ENCODE measurements around the gene ARSI.

The ARSI gene

GRCh38 chr5:150302301-150303069 is at the start of gene ARSI:
TSS of gene ARSI (minus strand) at chr5:150302905. CDS start at chr5:150302373, 532 bp downstream.
- DNase-seq (ENCODE audit: low read depth), result peak; percentile 21
- TF ChIP-seq, protein P1, sequence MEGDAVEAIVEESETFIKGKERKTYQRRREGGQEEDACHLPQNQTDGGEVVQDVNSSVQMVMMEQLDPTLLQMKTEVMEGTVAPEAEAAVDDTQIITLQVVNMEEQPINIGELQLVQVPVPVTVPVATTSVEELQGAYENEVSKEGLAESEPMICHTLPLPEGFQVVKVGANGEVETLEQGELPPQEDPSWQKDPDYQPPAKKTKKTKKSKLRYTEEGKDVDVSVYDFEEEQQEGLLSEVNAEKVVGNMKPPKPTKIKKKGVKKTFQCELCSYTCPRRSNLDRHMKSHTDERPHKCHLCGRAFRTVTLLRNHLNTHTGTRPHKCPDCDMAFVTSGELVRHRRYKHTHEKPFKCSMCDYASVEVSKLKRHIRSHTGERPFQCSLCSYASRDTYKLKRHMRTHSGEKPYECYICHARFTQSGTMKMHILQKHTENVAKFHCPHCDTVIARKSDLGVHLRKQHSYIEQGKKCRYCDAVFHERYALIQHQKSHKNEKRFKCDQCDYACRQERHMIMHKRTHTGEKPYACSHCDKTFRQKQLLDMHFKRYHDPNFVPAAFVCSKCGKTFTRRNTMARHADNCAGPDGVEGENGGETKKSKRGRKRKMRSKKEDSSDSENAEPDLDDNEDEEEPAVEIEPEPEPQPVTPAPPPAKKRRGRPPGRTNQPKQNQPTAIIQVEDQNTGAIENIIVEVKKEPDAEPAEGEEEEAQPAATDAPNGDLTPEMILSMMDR (IDR thresholded peaks at IDR 0.05; ENCODE audit: control insufficient read depth, insufficient read depth, low read depth, low read length, missing control alignments), result peak; percentile 6
- peak within 1 kb of the TSS; percentile 44 for H3K4me3 ChIP-seq (ENCODE audit: control insufficient read depth, low read depth, low read length)

DNA sequence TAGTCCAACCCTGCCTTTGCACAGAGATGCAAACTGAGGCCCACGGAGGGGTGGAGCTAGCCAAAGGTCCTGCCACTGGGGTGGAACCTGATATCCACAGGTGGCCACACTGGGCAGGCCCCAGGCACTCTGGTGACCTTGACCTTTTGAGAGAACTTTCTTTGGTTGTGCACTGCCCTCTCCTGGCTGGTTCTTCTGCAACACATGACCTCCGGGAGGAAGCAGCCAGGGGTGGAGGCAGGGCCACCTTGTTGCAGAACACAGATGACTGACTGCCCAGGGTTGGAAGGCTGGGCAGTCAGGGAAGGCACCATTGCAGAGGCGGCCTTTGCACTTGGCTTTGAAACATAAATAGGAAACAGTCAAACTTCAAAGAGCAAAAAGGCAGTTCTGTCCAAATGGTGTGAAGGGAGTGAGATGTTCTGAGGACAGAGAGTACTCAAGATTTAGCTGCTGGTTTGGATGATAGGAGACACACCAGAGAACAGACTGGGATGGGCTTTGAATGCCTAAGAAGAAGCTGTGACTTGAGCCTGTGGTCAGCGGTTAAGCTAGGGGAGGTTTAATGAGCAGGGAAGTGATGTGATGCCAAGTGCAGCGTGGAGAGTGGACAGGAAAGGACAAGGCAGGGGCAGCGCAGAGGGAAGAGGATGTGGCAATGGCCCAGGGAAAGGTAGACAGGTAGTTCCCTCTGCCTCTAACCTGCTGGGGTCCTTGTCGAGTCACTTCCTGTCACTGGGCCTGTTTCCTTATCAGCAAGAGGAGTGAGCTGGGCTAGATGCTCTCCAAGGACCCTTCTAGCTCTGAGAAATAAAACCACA is 48.0 kb upstream of the ARSI start:
- peak; percentile 29 for DNase-seq (ENCODE audit: low read depth)
- H3K4me3 ChIP-seq (ENCODE audit: control insufficient read depth, low read depth, low read length), result no peak overlapping the region
- TF ChIP-seq, protein P1 (IDR thresholded peaks at IDR 0.05; ENCODE audit: control insufficient read depth, insufficient read depth, low read depth, low read length, missing control alignments), result peak; percentile 77

DNA sequence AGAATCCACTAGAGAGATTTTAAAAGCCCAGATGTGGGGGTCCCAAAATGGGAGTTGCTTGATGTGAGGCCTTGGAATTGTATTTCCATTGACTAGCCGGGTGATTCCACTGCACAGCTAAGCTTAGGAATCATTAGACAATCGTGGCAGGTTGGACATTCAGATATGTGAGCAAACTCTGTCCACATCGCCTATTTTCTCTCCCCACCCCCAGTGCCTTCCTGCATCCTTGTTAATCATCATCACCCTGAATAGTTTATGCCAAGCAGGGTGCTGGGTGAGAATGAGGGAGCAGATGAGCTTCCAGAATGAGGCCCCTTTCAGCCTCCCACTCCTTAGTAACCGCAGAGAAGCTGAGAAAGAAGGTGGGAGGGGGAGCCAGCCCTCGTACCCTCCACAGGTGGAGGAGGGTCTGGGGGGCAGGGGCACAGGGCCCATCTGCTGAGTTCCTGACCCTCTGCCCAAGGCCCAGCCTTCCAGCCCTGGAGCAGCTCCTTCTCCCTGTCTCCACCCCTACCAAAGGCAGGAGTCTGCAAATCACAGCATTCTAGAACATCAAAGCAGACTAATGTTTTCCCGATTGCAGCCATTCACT is 47.1 kb upstream of the ARSI start:
- H3K4me3 ChIP-seq (ENCODE audit: control insufficient read depth, low read depth, low read length), result no peak overlapping the region
- DNase-seq (ENCODE audit: low read depth), result no peak
- TF ChIP-seq, protein P1 (IDR thresholded peaks at IDR 0.05; ENCODE audit: control insufficient read depth, insufficient read depth, low read depth, low read length, missing control alignments), result no peak

DNA sequence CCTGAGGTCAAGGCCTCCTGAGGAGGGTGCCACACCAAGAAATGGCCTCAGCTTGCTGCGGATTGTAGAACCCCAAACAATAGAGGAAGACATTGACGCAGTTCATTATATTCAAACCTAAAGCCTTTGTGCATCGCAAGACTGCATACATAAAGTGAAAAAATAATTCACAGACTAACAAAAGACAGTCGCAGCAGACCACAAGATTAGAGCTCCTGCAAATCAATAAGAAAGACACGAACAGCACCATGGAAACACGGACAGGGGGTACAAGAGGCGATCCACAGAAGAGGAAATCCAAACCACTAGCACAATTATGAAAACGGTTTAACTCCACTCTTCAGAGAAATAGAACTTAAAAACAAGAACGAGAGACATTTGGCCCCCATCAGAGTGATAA is 44.7 kb upstream of the ARSI start:
- DNase-seq (ENCODE audit: low read depth), result no peak
- H3K4me3 ChIP-seq (ENCODE audit: control insufficient read depth, low read depth, low read length), result no peak overlapping the region
- TF ChIP-seq, protein P1 (IDR thresholded peaks at IDR 0.05; ENCODE audit: control insufficient read depth, insufficient read depth, low read depth, low read length, missing control alignments), result no peak

GRCh38 chr5:150347003-150347402 is 44.3 kb upstream of the ARSI start:
- H3K4me3 ChIP-seq (ENCODE audit: control insufficient read depth, low read depth, low read length), result no peak overlapping the region
- no peak for DNase-seq (ENCODE audit: low read depth)
- TF ChIP-seq, protein P1 (IDR thresholded peaks at IDR 0.05; ENCODE audit: control insufficient read depth, insufficient read depth, low read depth, low read length, missing control alignments), result no peak

- H3K4me3 ChIP-seq (ENCODE audit: control insufficient read depth, low read depth, low read length), result no peak overlapping the region
- DNase-seq (ENCODE audit: low read depth), result no peak
- TF ChIP-seq, protein P1 (IDR thresholded peaks at IDR 0.05; ENCODE audit: control insufficient read depth, insufficient read depth, low read depth, low read length, missing control alignments), result no peak
These were observed 43.9 kb upstream of the ARSI start for GRCh38 chr5:150346592-150346991.

Data from AG09309 (cell line).